AG04450 (cell line): ENCODE measurements around the gene TMEM72. TPM values are rescaled to one million over a fixed set of nuclear protein-coding genes. Genes with fewer than 3 reads are reported as not detected.

Experiments used
- CTCF ChIA-PET: fragments of 300-600, 350-600 bp; formaldehyde crosslinking; extraction: SDS; loops from one replicate; lab custom pipeline; 2022; ENCODE audit warnings: antibody characterized with exemption, inconsistent platforms; lab: Charles Lee
- POLR2A ChIA-PET: fragments of 350-600 bp; formaldehyde crosslinking; extraction: SDS; loops from one replicate; lab custom pipeline; 2021; ENCODE audit warnings: antibody characterized with exemption, inconsistent platforms; lab: Yijun Ruan, JAX
- DNase-seq: peaks from one replicate; pipeline ENCODE4 v3.0.0-alpha.2; 2011; ENCODE audit warnings: low read depth, low spot score
- H3K27ac ChIP-seq: one replicate; pipeline ENCODE4 v1.5.1; 2012; ENCODE audit warnings: low read depth, low read length, control low read depth
- H3K27me3 ChIP-seq: one replicate; pipeline ENCODE4 v1.6.0; 2012; ENCODE audit warnings: low read length; ENCODE audit not compliant: control insufficient read depth, insufficient read depth
- H3K4me3 ChIP-seq: 2 replicates; pipeline ENCODE4 v1.5.1; 2011; ENCODE audit warnings: mild to moderate bottlenecking, low read depth, low read length, control low read depth
- H3K9me3 ChIP-seq: 2 replicates; pipeline ENCODE4 v1.5.1; 2012; ENCODE audit warnings: low read length; ENCODE audit not compliant: control insufficient read depth, insufficient read depth
- CTCF ChIP-seq: IDR thresholded peaks from 2 replicates; pipeline ENCODE4 v1.5.1; 2011; ENCODE audit warnings: low read depth, low read length, control low read depth, inconsistent platforms
- polyA plus RNA-seq: library from polyadenylated mRNA; depleted of rRNA; stranded (reverse); fragments of >200 nt; gene quantifications from 2 replicates; pipeline ENCODE4 v1.2.3, GENCODE V29; 2011

Gene TMEM72
- polyA plus RNA-seq, 1 experiment, result not detected

GRCh38 chr10:44925224-44925623 is 14.1 kb downstream of the TMEM72 start:
- ChIA-PET POLR2A (no interaction called here), CTCF (no interaction called here)
- no peak for DNase-seq
- peak; percentile 20 for TF ChIP-seq CTCF
- Histone ChIP-seq H3K9me3 (no peaks in the 10 kb centered on the region; the same call in 1 of the 2 replicates), H3K27ac (no peak overlapping the region), H3K4me3 (no peak overlapping the region), H3K27me3 (peaks cover 19% of the 10 kb centered on the region)

GRCh38 chr10:44925811-44926750 is 14.9 kb downstream of the TMEM72 start:
- no peak overlapping the region for H3K4me3 ChIP-seq
- TF ChIP-seq CTCF, result no peak
- ChIA-PET CTCF (no interaction called here), POLR2A (no interaction called here)
- no peaks in the 10 kb centered on the region; the same call in 1 of the 2 replicates for H3K9me3 ChIP-seq
- no peak overlapping the region for H3K27ac ChIP-seq
- DNase-seq, result no peak
- H3K27me3 ChIP-seq, result peaks cover 17% of the 10 kb centered on the region

GRCh38 chr10:44926751-44927351 is 15.7 kb downstream of the TMEM72 start:
- H3K9me3 ChIP-seq, result no peaks in the 10 kb centered on the region; the same call in 1 of the 2 replicates
- no peak for DNase-seq
- no peak overlapping the region for H3K4me3 ChIP-seq
- ChIA-PET POLR2A (no interaction called here), CTCF (no interaction called here)
- no peak for TF ChIP-seq CTCF
- no peak overlapping the region for H3K27ac ChIP-seq
- H3K27me3 ChIP-seq, result peaks cover 14% of the 10 kb centered on the region

- Histone ChIP-seq H3K27ac (no peak overlapping the region), H3K4me3 (no peak overlapping the region), H3K9me3 (no peaks in the 10 kb centered on the region; the same call in 1 of the 2 replicates), H3K27me3 (peaks cover 14% of the 10 kb centered on the region)
- POLR2A ChIA-PET, result no interaction called here
- DNase-seq, result no peak
- CTCF ChIA-PET, result no interaction called here
- TF ChIP-seq CTCF, result no peak
Measured at GRCh38 chr10:44927352-44927751, 16.2 kb downstream of the TMEM72 start.

GRCh38 chr10:44928462-44928861 is 17.3 kb downstream of the TMEM72 start:
- no peak for TF ChIP-seq CTCF
- ChIA-PET POLR2A (no interaction called here), CTCF (interaction anchor here (0.6 kb wide), 1 partner anchor 47 kb away, joined by 3 read pairs; no protein-coding TSS in a partner anchor)
- no peak overlapping the region for H3K4me3 ChIP-seq
- DNase-seq, result no peak
- H3K9me3 ChIP-seq, result no peaks in the 10 kb centered on the region; the same call in 1 of the 2 replicates
- no peak overlapping the region for H3K27ac ChIP-seq
- peaks cover 11% of the 10 kb centered on the region for H3K27me3 ChIP-seq
